ENCODE measurements around the gene ESR1.

DNA sequence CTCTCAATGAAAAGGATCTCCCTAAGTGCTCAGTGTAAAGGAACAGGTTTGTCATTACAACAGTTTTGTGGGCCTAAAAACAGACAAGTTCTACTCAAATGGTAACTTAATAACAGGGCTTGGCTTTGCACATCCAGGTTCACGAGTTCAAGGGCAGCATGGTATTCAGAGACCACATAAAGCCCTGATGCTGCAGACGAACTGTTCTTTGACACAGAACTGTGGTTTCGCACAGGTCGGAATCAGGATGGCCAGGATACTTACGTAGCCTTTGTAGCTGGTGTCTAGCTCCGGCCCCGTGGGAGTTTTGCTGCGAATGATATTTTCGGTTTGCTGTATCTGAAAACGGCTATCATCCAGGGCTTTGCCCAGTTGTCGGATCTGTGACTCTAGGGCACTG is 335.9 kb downstream of the ESR1 start:
- TF ChIP-seq, protein P1, sequence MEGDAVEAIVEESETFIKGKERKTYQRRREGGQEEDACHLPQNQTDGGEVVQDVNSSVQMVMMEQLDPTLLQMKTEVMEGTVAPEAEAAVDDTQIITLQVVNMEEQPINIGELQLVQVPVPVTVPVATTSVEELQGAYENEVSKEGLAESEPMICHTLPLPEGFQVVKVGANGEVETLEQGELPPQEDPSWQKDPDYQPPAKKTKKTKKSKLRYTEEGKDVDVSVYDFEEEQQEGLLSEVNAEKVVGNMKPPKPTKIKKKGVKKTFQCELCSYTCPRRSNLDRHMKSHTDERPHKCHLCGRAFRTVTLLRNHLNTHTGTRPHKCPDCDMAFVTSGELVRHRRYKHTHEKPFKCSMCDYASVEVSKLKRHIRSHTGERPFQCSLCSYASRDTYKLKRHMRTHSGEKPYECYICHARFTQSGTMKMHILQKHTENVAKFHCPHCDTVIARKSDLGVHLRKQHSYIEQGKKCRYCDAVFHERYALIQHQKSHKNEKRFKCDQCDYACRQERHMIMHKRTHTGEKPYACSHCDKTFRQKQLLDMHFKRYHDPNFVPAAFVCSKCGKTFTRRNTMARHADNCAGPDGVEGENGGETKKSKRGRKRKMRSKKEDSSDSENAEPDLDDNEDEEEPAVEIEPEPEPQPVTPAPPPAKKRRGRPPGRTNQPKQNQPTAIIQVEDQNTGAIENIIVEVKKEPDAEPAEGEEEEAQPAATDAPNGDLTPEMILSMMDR (IDR thresholded peaks at IDR 0.05), result no peak
- TF ChIP-seq POLR2A (IDR thresholded peaks at IDR 0.05), result no peak

Data from breast epithelium (tissue), 3 donors.